Measurements from ENCODE around the gene IFI6.
A peak's percentile ranks its signal among the peaks of the same experiment; 100 is the strongest.

IFI6 gene

GRCh38 chr1:27678747-27679146 lies 6.8 kb upstream of the IFI6 start:
- peaks cover 52% of the 10 kb centered on the region for H3K9me3 Mint-ChIP-seq
- no peak overlapping the region for H3K4me3 Mint-ChIP-seq
- no peak overlapping the region for H3K27ac Mint-ChIP-seq
- H3K27me3 Mint-ChIP-seq (ENCODE audit: low read depth, poor library complexity), result no peaks in the 10 kb centered on the region
- peaks cover 7% of the 10 kb centered on the region for H3K36me3 Mint-ChIP-seq (ENCODE audit: low read depth)
- no peak for DNase-seq
- TF ChIP-seq CTCF (IDR thresholded peaks at IDR 0.05), result no peak
- no peaks in the 10 kb centered on the region for H3K4me1 Mint-ChIP-seq

- peaks cover 6% of the 10 kb centered on the region for H3K27me3 Mint-ChIP-seq (ENCODE audit: low read depth, poor library complexity)
- H3K36me3 Mint-ChIP-seq (ENCODE audit: low read depth), result peaks cover 3% of the 10 kb centered on the region
- H3K9me3 Mint-ChIP-seq, result peaks cover 29% of the 10 kb centered on the region
- DNase-seq, result no peak
- peaks cover 12% of the 10 kb centered on the region for H3K4me1 Mint-ChIP-seq
- H3K4me3 Mint-ChIP-seq, result no peak overlapping the region
- no peak for TF ChIP-seq CTCF (IDR thresholded peaks at IDR 0.05)
- H3K27ac Mint-ChIP-seq, result no peak overlapping the region
These were observed 4.4 kb upstream of the IFI6 start for GRCh38 chr1:27676410-27676809.

- Mint-ChIP-seq H3K27me3 (ENCODE audit: low read depth, poor library complexity) (peaks cover 17% of the 10 kb centered on the region), H3K36me3 (ENCODE audit: low read depth) (no peaks in the 10 kb centered on the region), H3K4me1 (peaks cover 12% of the 10 kb centered on the region), H3K4me3 (peak overlapping the region; percentile 77), H3K27ac (no peak overlapping the region), H3K9me3 (no peaks in the 10 kb centered on the region)
- DNase-seq, result no peak
- TF ChIP-seq CTCF (IDR thresholded peaks at IDR 0.05), result no peak
These were observed 739 bp upstream of the IFI6 start for GRCh38 chr1:27672750-27673112.

- no peak overlapping the region for H3K27ac Mint-ChIP-seq
- H3K4me3 Mint-ChIP-seq, result peak overlapping the region; percentile 67
- H3K27me3 Mint-ChIP-seq (ENCODE audit: low read depth, poor library complexity), result peaks cover 23% of the 10 kb centered on the region
- peaks cover 29% of the 10 kb centered on the region for H3K4me1 Mint-ChIP-seq
- TF ChIP-seq CTCF (IDR thresholded peaks at IDR 0.05), result no peak
- no peaks in the 10 kb centered on the region for H3K9me3 Mint-ChIP-seq
- no peak for DNase-seq
- no peaks in the 10 kb centered on the region for H3K36me3 Mint-ChIP-seq (ENCODE audit: low read depth)
These were observed 2.1 kb downstream of the IFI6 start for GRCh38 chr1:27669876-27670275.

- Mint-ChIP-seq H3K4me1 (peaks cover 36% of the 10 kb centered on the region), H3K9me3 (no peaks in the 10 kb centered on the region), H3K4me3 (peak overlapping the region; percentile 67), H3K27me3 (ENCODE audit: low read depth, poor library complexity) (peaks cover 23% of the 10 kb centered on the region), H3K36me3 (ENCODE audit: low read depth) (no peaks in the 10 kb centered on the region), H3K27ac (no peak overlapping the region)
- peak; percentile 92 for DNase-seq
- TF ChIP-seq CTCF (IDR thresholded peaks at IDR 0.05), result peak; percentile 82
These were observed 2.9 kb downstream of the IFI6 start for GRCh38 chr1:27668808-27669723.
